Right lobe of liver (tissue), 6 donors: Measurements from ENCODE around the gene TSPAN32. TPM values are rescaled to one million over a fixed set of nuclear protein-coding genes. Genes with fewer than 3 reads are reported as not detected.

Experiments used
- ATAC-seq, 4 donors: fragments of 200-7000 bp; cut with Tn5 transposase; one replicate each; pipeline ENCODE4 v1.9.1; 2020; ENCODE audit warnings: mild to moderate bottlenecking in 4 of 4, moderate library complexity in 4 of 4
- DNase-seq, 3 donors: peaks; one replicate each; pipeline ENCODE4 v3.0.0-alpha.2; 2020
- H3K27ac ChIP-seq, 3 donors: fragments of 200-600 bp; one replicate each; pipeline ENCODE4 v1.8.0; 2022
- H3K27me3 ChIP-seq, 2 donors: fragments of 200-600 bp; one replicate each; pipeline ENCODE4 v1.8.0; 2022
- H3K36me3 ChIP-seq, 4 donors: fragments of 200-600 bp; sonication (generic) in 1 of 4; one replicate each; pipeline versions ENCODE4 v1.5.1 to v1.8.0; 2017 to 2022; ENCODE audit warnings: control low read depth in 1 of 4
- H3K4me1 ChIP-seq, 4 donors: fragments of 200-600 bp; sonication (generic) in 1 of 4; one replicate each; pipeline versions ENCODE4 v1.5.1 to v1.8.0; 2017 to 2022; ENCODE audit warnings: control low read depth in 1 of 4
- H3K4me3 ChIP-seq, 3 donors: fragments of 200-600 bp; one replicate each; pipeline ENCODE4 v1.8.0; 2022
- H3K9me3 ChIP-seq, 4 donors: fragments of 200-600 bp; sonication (generic) in 1 of 4; one replicate each; pipeline versions ENCODE4 v1.5.1 to v1.8.0; 2017 to 2022; ENCODE audit warnings: control low read depth in 1 of 4
- POLR2A ChIP-seq: fragments of 450-650 bp; IDR thresholded peaks from one replicate; pipeline ENCODE4 v1.6.1; 2017; ENCODE audit warnings: antibody characterized with exemption, mild to moderate bottlenecking
- WGBS: methylation state at CpG from one replicate; pipeline ENCODE4 v1.1.6; 2018; ENCODE audit warnings: low coverage, low lambda C conversion rate; ENCODE audit not compliant: insufficient coverage; ENCODE audit errors: missing lambda C conversion rate; 5-methylcytosine and 5-hydroxymethylcytosine counted together
- intact Hi-C, 2 donors: fragments of 100-400 bp; cut with DNase I; formaldehyde crosslinking; loops; one replicate each; pipeline versions ENCODE4 v1.11.2 to v1.14.1; 2022
- long read RNA-seq: library from polyadenylated mRNA; unstranded; transcript quantifications from one replicate; pipeline ENCODE4 v2.0.0, GENCODE V29; 2019
- total RNA-seq, 6 experiments: library from RNA; depleted of rRNA in 2 of 6; stranded (reverse); fragments of >200 nt in 2 of 6; fragmentation: NEBNext Ultra II Directional in 3 of 6; extraction: Animal tissue kit (Norgen Biotek cat#: 25700) in 3 of 6; gene quantifications; one replicate each; pipeline versions ENCODE4 v1.1.0 to v1.2.4, GENCODE V29; 2016 to 2023
- TF ChIP-seq, protein P1 (sequence below), 4 donors: fragments of 200-600 bp in 3 of 4; fragments of 450-650 bp in 1 of 4; IDR thresholded peaks; one replicate each; pipeline versions ENCODE4 v1.5.1 to v1.8.0; 2016 to 2022; ENCODE audit warnings: antibody characterized with exemption in 4 of 4, mild to moderate bottlenecking in 2 of 4
- donor health status: DM: no; HTN: yes; CAD: no.
- donor health status: DM: no; HTN: no; CAD: no.
- donor health status: DM: no; HTN: no; CAD: no.
- donor health status: DM: no; HTN: yes; CAD: no.
- donor health status: DM: no; HTN: yes; CAD: no.

The TSPAN32 gene, protein sequence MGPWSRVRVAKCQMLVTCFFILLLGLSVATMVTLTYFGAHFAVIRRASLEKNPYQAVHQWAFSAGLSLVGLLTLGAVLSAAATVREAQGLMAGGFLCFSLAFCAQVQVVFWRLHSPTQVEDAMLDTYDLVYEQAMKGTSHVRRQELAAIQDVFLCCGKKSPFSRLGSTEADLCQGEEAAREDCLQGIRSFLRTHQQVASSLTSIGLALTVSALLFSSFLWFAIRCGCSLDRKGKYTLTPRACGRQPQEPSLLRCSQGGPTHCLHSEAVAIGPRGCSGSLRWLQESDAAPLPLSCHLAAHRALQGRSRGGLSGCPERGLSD
- total RNA-seq: 1 to 10 TPM in 1 of 6 experiments, under 1 TPM in 3, not detected in 2; 0.24 to 1.2 (median 0.63) TPM
- long read RNA-seq: 0 reads

DNA sequence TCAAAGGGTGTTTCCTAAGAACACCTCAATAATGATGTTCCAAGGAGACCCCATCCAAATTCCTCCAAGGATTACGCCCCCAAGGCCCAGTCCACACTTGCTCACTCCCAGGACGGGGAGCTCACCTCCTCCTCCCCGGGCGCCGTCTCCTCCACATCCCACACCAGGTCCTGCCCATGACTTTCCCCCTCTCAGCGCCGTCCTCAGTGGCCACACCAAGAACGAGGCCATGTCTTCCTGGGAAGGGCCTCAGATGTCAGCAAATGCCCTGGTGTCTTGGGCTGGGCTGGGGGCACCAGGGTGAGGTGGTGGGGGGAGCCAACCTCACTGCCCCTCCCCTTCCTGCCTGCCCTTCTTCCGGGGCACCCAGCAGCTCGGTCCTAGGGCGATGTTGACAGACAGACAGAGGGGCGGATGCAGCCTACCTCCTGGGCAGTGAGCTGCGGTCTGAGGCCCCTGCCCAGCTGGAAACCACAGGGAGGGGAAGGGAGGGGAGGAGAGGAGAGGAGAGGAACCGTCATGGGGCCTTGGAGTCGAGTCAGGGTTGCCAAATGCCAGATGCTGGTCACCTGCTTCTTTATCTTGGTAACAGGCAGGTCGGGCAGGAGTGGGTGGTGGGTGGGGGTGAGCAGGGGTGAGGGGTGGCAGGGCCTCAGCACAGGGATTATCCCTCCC is at the start of gene TSPAN32, which contains the start of gene C11orf21:
Gene TSPAN32, plus strand, starts transcription at position 383 of the 675 bp plus-strand sequence. Its CDS starts 137 bp downstream, at position 520.
Gene C11orf21, minus strand, starts transcription at position 288 of the 675 bp plus-strand sequence. Its CDS starts 110 bp downstream, at position 178.
- peak within 1 kb of the TSS in 1 of 3 donors; percentile 7 for H3K4me3 ChIP-seq
- H3K4me1 ChIP-seq: peaks cover 0 to 9% (median 3%) of the 10 kb centered on the region in 4 donors
- no peaks in the 10 kb centered on the region for H3K36me3 ChIP-seq
- H3K27ac ChIP-seq: peak within 1 kb of the TSS in 2 of 3 donors; percentile 8 to 33
- H3K27me3 ChIP-seq: no peaks in the 10 kb centered on the region
- no peaks in the 10 kb centered on the region for H3K9me3 ChIP-seq
- TF ChIP-seq POLR2A: no peak
- TF ChIP-seq, protein P1, sequence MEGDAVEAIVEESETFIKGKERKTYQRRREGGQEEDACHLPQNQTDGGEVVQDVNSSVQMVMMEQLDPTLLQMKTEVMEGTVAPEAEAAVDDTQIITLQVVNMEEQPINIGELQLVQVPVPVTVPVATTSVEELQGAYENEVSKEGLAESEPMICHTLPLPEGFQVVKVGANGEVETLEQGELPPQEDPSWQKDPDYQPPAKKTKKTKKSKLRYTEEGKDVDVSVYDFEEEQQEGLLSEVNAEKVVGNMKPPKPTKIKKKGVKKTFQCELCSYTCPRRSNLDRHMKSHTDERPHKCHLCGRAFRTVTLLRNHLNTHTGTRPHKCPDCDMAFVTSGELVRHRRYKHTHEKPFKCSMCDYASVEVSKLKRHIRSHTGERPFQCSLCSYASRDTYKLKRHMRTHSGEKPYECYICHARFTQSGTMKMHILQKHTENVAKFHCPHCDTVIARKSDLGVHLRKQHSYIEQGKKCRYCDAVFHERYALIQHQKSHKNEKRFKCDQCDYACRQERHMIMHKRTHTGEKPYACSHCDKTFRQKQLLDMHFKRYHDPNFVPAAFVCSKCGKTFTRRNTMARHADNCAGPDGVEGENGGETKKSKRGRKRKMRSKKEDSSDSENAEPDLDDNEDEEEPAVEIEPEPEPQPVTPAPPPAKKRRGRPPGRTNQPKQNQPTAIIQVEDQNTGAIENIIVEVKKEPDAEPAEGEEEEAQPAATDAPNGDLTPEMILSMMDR (IDR thresholded peaks at IDR 0.05): no peak
- DNase-seq (peak in 2 of 3 donors; percentile 57 to 68), ATAC-seq (peak; percentile 3 to 23 (median 7))
- WGBS: 44% methylated on average over 10 of the region's 16 CpGs
- intact Hi-C loops: loop anchor here in 1 of 2 donors (5.0 kb wide), 1 partner anchor 104 kb away; no protein-coding TSS in a partner anchor

DNA sequence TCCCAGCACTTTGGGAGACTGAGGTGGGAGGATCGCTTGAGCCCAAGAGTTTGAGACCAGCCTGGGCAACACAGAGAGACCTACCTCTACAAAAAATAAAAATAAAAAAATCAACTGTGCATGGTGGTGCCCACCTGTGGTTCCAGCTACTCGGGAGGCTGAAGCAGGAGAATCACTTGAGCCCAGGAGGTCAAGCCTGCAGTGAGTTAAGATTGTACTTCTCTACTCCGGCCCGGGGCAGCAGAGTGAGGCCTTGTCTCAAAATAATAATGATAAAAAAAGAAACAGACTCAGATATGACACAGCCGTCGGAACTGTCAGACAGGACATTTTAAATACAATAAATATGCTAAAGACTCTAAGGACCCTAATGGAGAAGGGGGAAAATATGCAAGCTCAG is 49.8 kb upstream of the TSPAN32 start:
- 77% methylated on average over 6 of the region's 6 CpGs for WGBS
- intact Hi-C loops: no loop called here
- DNase-seq: no peak

GRCh38 chr11:2256293-2256913 is 45.4 kb upstream of the TSPAN32 start:
- WGBS: 57% methylated on average over 2 of the region's 14 CpGs
- H3K4me1 ChIP-seq: no peaks in the 10 kb centered on the region
- H3K36me3 ChIP-seq: no peaks in the 10 kb centered on the region
- no peaks in the 10 kb centered on the region for H3K27me3 ChIP-seq
- no peak overlapping the region for H3K27ac ChIP-seq
- H3K4me3 ChIP-seq: no peak overlapping the region
- TF ChIP-seq, protein P1 (IDR thresholded peaks at IDR 0.05): no peak
- TF ChIP-seq POLR2A: no peak
- DNase-seq: no peak
- no peaks in the 10 kb centered on the region for H3K9me3 ChIP-seq
- intact Hi-C loops: no loop called here
- no peak for ATAC-seq

More for the DNA sequence above, 49.8 kb upstream of the TSPAN32 start:
- no peak overlapping the region for H3K27ac ChIP-seq
- H3K9me3 ChIP-seq: no peaks in the 10 kb centered on the region
- no peak for ATAC-seq
- H3K4me1 ChIP-seq: no peaks in the 10 kb centered on the region
- TF ChIP-seq POLR2A: no peak
- TF ChIP-seq, protein P1 (IDR thresholded peaks at IDR 0.05): no peak
- no peaks in the 10 kb centered on the region for H3K36me3 ChIP-seq
- H3K4me3 ChIP-seq: no peak overlapping the region
- H3K27me3 ChIP-seq: no peaks in the 10 kb centered on the region

DNA sequence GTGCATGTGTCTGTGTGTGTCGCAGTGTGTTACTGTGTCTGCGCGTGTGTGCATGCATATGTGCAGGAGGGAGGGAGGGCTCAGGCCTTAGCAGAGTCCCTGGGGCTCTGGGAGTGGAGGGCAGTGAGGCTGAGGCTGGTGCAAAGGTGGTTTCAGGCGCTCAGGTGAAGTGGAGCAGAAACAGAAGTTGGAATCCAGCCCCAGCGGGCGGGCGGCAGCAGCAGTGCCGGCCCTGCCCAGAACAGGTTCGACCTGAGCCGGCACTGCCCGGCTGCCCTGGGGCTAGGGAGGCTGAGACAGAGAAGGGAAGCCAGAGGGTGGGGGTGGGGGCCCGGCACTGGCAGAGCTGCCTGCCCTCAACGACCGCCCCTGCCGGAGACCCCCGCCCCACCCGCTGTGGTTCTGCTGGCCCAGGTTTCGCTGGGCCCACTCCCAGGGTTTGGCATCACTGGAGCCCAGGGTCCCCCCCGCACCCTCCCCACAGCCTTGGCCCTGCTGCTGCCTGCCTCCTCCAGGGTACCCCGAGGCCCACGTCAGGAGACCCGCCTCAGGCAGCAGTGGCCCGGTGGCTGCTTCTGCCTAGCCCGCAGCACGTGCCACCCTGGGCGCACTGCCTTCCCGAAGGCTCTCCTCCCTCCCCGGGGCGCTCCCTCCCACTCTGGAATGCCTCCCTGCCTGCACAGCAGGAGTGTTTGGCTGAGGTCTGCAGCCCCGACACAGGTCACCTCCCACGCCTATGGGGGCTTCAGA is 44.7 kb upstream of the TSPAN32 start:
- Histone ChIP-seq H3K27ac (no peak overlapping the region), H3K36me3 (no peaks in the 10 kb centered on the region), H3K4me3 (no peak overlapping the region), H3K9me3 (no peaks in the 10 kb centered on the region), H3K27me3 (no peaks in the 10 kb centered on the region), H3K4me1 (no peaks in the 10 kb centered on the region)
- 100% methylated on average over 3 of the region's 31 CpGs for WGBS
- ATAC-seq: no peak
- peak in 2 of 3 donors; percentile 17 to 37 for DNase-seq
- intact Hi-C loops: no loop called here
- TF ChIP-seq, protein P1 (IDR thresholded peaks at IDR 0.05): no peak
- no peak for TF ChIP-seq POLR2A
